K562 (cell line): ENCODE measurements around the gene LYSMD4. TPM values are rescaled to one million over a fixed set of nuclear protein-coding genes. Genes with fewer than 3 reads are reported as not detected.

ENCODE experiments used
- DDX20 ChIP-seq: fragments of 450-650 bp; IDR thresholded peaks from 2 replicates; pipeline ENCODE4 v1.6.1; 2016; ENCODE audit warnings: missing genetic modification characterization, low read depth, mild to moderate bottlenecking, missing compliant biosample characterization, moderate library complexity
- ELF1 ChIP-seq: fragments of 200-800 bp; sonication (Bioruptor generic); IDR thresholded peaks from 2 replicates; pipeline ENCODE4 v1.6.1; 2016; ENCODE audit warnings: missing genetic modification characterization, missing compliant biosample characterization
- FOXA1 ChIP-seq: fragments of 450-650 bp; IDR thresholded peaks from 2 replicates; pipeline ENCODE4 v1.6.1; 2016; ENCODE audit warnings: mild to moderate bottlenecking, borderline replicate concordance
- HMGN3 ChIP-seq: IDR thresholded peaks from 2 replicates; pipeline ENCODE4 v1.6.1; 2011; ENCODE audit warnings: borderline replicate concordance, low read depth, mild to moderate bottlenecking, mixed read lengths, low read length; ENCODE audit not compliant: insufficient read length; ENCODE audit errors: extremely low read depth
- IRF1 ChIP-seq: sonication (generic); formaldehyde crosslinking; IDR thresholded peaks from 2 replicates; pipeline ENCODE4 v1.8.0; 2022; ENCODE audit warnings: missing genetic modification reagents, mild to moderate bottlenecking, borderline replicate concordance
- KLF10 ChIP-seq: fragments of 250-450 bp; sonication (Bioruptor Pico); IDR thresholded peaks from 2 replicates; pipeline ENCODE4 v1.6.1; 2021; ENCODE audit warnings: matching md5 sums
- NFYB ChIP-seq: IDR thresholded peaks from 2 replicates; pipeline ENCODE4 v1.6.1; 2011; ENCODE audit warnings: mild to moderate bottlenecking, moderate library complexity; ENCODE audit not compliant: insufficient read length; ENCODE audit errors: extremely low read depth
- NR2C2 ChIP-seq, 2 experiments: fragments of 200-800 bp in 1 of 2; sonication (Bioruptor generic) in 1 of 2; sonication (generic) in 1 of 2; formaldehyde crosslinking in 1 of 2; IDR thresholded peaks; 2 replicates each; pipeline versions ENCODE4 v1.6.1 to v1.8.0; 2016 to 2022; ENCODE audit warnings: mild to moderate bottlenecking in 1 of 2, missing compliant biosample characterization in 1 of 2, missing genetic modification characterization in 1 of 2, missing genetic modification reagents in 1 of 2
- RBFOX2 ChIP-seq: fragments of 200-400 bp; formaldehyde crosslinking; IDR thresholded peaks from 2 replicates; pipeline ENCODE4 v1.6.1; 2017; ENCODE audit warnings: low read depth, mild to moderate bottlenecking, low read length, moderate library complexity
- SIX5 ChIP-seq, 2 experiments: IDR thresholded peaks; 2 replicates each; pipeline ENCODE4 v1.6.1; 2011; ENCODE audit warnings: low read length in 2 of 2, borderline replicate concordance in 1 of 2, low read depth in 1 of 2, mild to moderate bottlenecking in 1 of 2, moderate library complexity in 1 of 2; ENCODE audit not compliant: insufficient read depth in 1 of 2
- TAF15 ChIP-seq: fragments of 200-400 bp; formaldehyde crosslinking; IDR thresholded peaks from 2 replicates; pipeline ENCODE4 v1.6.1; 2017; ENCODE audit warnings: mild to moderate bottlenecking, low read depth, low read length, moderate library complexity
- ZBTB33 ChIP-seq: sonication (generic); formaldehyde crosslinking; IDR thresholded peaks from 2 replicates; pipeline ENCODE4 v1.8.1; 2023; ENCODE audit warnings: mild to moderate bottlenecking, missing genetic modification reagents
- ZKSCAN8 ChIP-seq: fragments of 200-800 bp; sonication (Bioruptor generic); IDR thresholded peaks from 2 replicates; pipeline ENCODE4 v1.6.1; 2016; ENCODE audit warnings: missing genetic modification characterization, missing compliant biosample characterization
- polyA plus RNA-seq, 8 experiments: library from polyadenylated mRNA; depleted of rRNA in 4 of 8; stranded (reverse) in 5 of 8; unstranded in 3 of 8; fragments of >200 nt; fragmentation: Nextera tagmentation in 2 of 8; fragmentation: Illumina TruSeq in 1 of 8; extraction: Ambion mirVana in 2 of 8; extraction: Trizol in 1 of 8; gene quantifications; 2 replicates each; pipeline versions ENCODE4 v1.2.1 to v1.2.3, GENCODE V29; 2011 to 2014; ENCODE audit warnings: inconsistent platforms in 1 of 8, missing spikeins in 1 of 8
- total RNA-seq, 7 experiments: library from RNA; depleted of rRNA in 6 of 7; stranded (reverse); fragments of >200 nt in 6 of 7; fragmentation: Illumina TruSeq in 2 of 7; extraction: Trizol in 2 of 7; gene quantifications; 2 replicates each; pipeline versions ENCODE4 v1.2.1 to v1.2.3, GENCODE V29; 2011 to 2021; ENCODE audit warnings: low replicate concordance in 1 of 7
- TF ChIP-seq, protein P1 (sequence below): sonication (generic); formaldehyde crosslinking; IDR thresholded peaks from 2 replicates; pipeline ENCODE4 v1.8.1; 2023; ENCODE audit warnings: mild to moderate bottlenecking, missing genetic modification reagents, moderate library complexity
- TF ChIP-seq, protein P2 (sequence below), 2 experiments: fragments of 450-650 bp in 1 of 2; sonication (generic) in 1 of 2; formaldehyde crosslinking in 1 of 2; IDR thresholded peaks in 1 of 2; conservative IDR thresholded peaks in 1 of 2; 2 replicates each; pipeline versions ENCODE4 v1.6.1 to v1.8.1; 2016 to 2023; ENCODE audit warnings: mild to moderate bottlenecking in 2 of 2, moderate library complexity in 2 of 2, inconsistent platforms in 1 of 2, missing genetic modification reagents in 1 of 2
- TF ChIP-seq, protein P3 (sequence below): fragments of 450-650 bp; formaldehyde crosslinking; IDR thresholded peaks from 2 replicates; pipeline ENCODE4 v1.4.0; 2020; ENCODE audit warnings: mild to moderate bottlenecking, moderate library complexity
- TF ChIP-seq, protein P4 (sequence below): fragments of 250-450 bp; sonication (Bioruptor Pico); IDR thresholded peaks from 2 replicates; pipeline ENCODE4 v1.8.0; 2022; ENCODE audit warnings: inconsistent platforms

The LYSMD4 gene
- total and polyA plus RNA-seq, 9 of the 15 experiments (the other 6 are each of a cell fraction or from before 2014, with no cell fraction given), result 0.46 to 3.1 (median 2.0) TPM

DNA sequence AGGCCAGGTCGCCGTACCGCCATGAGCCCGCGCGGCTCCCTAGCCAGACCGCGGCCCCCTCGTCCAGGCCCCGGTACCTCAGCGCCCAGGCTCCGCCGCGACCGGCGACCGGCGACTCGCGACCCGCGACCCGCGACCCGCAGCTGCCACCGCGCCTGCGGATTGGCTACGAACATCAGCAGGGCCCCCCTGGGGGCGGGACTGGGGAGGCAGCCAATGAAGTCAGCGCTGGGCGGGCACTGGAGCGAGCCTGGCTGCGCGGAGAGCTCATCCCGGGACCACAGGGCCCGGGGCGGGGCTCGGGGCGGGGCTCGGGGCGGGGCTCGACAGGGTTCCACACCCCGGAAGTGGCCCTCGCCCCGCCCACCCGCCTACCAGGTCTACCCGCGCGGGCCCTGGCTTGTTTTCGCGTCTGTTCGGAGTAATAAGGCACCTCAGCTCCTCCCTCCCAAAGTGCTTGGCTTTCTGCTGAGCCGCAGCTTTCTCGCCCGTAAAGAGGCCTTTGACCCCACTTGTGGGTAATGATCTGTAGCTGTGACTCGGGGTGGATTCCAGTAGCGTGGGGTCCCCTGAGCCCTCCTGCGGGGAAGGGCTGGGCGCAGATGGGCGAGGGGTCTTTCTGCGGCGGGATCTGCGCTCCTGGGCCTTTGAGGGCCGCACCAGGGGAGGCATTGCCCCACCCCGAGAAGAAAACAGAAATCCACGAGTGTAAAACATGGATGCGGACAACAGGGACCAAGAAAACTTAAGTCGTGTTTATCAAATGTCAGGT is at the start of gene LYSMD4 (continued):
- TF ChIP-seq, protein P1, sequence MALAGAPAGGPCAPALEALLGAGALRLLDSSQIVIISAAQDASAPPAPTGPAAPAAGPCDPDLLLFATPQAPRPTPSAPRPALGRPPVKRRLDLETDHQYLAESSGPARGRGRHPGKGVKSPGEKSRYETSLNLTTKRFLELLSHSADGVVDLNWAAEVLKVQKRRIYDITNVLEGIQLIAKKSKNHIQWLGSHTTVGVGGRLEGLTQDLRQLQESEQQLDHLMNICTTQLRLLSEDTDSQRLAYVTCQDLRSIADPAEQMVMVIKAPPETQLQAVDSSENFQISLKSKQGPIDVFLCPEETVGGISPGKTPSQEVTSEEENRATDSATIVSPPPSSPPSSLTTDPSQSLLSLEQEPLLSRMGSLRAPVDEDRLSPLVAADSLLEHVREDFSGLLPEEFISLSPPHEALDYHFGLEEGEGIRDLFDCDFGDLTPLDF, result no peak
- TF ChIP-seq IRF1 (CRISPR knock-in tag), result no peak
- peak; percentile 64 for TF ChIP-seq RBFOX2
- peak; percentile 4 for TF ChIP-seq NFYB
- TF ChIP-seq ZBTB33, result no peak
- TF ChIP-seq DDX20 (tag), result no peak
- TF ChIP-seq, protein P2, sequence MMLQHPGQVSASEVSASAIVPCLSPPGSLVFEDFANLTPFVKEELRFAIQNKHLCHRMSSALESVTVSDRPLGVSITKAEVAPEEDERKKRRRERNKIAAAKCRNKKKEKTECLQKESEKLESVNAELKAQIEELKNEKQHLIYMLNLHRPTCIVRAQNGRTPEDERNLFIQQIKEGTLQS (IDR thresholded peaks at IDR 0.05), result no peak
- TF ChIP-seq, protein P2 (CRISPR knock-in tag; conservative IDR thresholded peaks at IDR 0.05), result no peak
- TF ChIP-seq SIX5 (IDR thresholded peaks at IDR 0.05; ENCODE audit: borderline replicate concordance in 1 of 2, insufficient read depth in 1 of 2, low read depth in 1 of 2, low read length in 2 of 2), result no peak
- TF ChIP-seq HMGN3, result no peak
- TF ChIP-seq TAF15, result no peak
- no peak for TF ChIP-seq KLF10 (CRISPR knock-in tag)
- TF ChIP-seq, protein P3, sequence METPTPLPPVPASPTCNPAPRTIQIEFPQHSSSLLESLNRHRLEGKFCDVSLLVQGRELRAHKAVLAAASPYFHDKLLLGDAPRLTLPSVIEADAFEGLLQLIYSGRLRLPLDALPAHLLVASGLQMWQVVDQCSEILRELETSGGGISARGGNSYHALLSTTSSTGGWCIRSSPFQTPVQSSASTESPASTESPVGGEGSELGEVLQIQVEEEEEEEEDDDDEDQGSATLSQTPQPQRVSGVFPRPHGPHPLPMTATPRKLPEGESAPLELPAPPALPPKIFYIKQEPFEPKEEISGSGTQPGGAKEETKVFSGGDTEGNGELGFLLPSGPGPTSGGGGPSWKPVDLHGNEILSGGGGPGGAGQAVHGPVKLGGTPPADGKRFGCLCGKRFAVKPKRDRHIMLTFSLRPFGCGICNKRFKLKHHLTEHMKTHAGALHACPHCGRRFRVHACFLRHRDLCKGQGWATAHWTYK, result no peak
- TF ChIP-seq, protein P4, sequence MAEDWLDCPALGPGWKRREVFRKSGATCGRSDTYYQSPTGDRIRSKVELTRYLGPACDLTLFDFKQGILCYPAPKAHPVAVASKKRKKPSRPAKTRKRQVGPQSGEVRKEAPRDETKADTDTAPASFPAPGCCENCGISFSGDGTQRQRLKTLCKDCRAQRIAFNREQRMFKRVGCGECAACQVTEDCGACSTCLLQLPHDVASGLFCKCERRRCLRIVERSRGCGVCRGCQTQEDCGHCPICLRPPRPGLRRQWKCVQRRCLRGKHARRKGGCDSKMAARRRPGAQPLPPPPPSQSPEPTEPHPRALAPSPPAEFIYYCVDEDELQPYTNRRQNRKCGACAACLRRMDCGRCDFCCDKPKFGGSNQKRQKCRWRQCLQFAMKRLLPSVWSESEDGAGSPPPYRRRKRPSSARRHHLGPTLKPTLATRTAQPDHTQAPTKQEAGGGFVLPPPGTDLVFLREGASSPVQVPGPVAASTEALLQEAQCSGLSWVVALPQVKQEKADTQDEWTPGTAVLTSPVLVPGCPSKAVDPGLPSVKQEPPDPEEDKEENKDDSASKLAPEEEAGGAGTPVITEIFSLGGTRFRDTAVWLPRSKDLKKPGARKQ (CRISPR knock-in tag), result no peak
- no peak for TF ChIP-seq ZKSCAN8 (CRISPR knock-in tag)
- TF ChIP-seq ELF1 (tag), result peak; percentile 69
- no peak for TF ChIP-seq NR2C2 (CRISPR knock-in tag; IDR thresholded peaks at IDR 0.05)
- peak; percentile 93 for TF ChIP-seq NR2C2 (tag; IDR thresholded peaks at IDR 0.05)
- TF ChIP-seq FOXA1, result no peak
